ENCODE data around the gene CADM1. TPM values are rescaled to one million over a fixed set of nuclear protein-coding genes. Genes with fewer than 3 reads are reported as not detected.

CADM1 gene
- total and polyA plus RNA-seq, 2 experiments from 2014 or later: 16.5 to 18.0 TPM

DNA sequence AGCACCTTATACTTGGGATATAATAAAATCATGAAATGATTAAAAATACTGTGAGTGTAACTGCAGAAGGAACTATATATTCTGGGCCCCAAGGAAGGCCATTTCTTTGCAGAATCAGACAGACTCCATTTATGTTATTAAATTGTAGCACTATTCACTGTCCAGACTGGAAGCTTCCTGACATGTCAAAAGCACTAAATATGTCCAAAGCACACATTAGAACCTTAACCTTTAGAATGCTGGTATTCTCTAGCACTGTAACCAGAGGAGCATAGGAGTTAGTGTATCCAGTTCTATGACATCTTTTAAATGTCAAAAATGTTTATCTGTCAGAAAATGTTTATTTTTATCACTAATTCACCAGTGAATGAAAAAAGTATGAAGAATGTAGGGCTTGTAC is 246.9 kb downstream of the CADM1 start (continued):
- TF ChIP-seq, protein P1, sequence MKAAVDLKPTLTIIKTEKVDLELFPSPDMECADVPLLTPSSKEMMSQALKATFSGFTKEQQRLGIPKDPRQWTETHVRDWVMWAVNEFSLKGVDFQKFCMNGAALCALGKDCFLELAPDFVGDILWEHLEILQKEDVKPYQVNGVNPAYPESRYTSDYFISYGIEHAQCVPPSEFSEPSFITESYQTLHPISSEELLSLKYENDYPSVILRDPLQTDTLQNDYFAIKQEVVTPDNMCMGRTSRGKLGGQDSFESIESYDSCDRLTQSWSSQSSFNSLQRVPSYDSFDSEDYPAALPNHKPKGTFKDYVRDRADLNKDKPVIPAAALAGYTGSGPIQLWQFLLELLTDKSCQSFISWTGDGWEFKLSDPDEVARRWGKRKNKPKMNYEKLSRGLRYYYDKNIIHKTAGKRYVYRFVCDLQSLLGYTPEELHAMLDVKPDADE (IDR thresholded peaks at IDR 0.05): no peak
- TF ChIP-seq, protein P2, sequence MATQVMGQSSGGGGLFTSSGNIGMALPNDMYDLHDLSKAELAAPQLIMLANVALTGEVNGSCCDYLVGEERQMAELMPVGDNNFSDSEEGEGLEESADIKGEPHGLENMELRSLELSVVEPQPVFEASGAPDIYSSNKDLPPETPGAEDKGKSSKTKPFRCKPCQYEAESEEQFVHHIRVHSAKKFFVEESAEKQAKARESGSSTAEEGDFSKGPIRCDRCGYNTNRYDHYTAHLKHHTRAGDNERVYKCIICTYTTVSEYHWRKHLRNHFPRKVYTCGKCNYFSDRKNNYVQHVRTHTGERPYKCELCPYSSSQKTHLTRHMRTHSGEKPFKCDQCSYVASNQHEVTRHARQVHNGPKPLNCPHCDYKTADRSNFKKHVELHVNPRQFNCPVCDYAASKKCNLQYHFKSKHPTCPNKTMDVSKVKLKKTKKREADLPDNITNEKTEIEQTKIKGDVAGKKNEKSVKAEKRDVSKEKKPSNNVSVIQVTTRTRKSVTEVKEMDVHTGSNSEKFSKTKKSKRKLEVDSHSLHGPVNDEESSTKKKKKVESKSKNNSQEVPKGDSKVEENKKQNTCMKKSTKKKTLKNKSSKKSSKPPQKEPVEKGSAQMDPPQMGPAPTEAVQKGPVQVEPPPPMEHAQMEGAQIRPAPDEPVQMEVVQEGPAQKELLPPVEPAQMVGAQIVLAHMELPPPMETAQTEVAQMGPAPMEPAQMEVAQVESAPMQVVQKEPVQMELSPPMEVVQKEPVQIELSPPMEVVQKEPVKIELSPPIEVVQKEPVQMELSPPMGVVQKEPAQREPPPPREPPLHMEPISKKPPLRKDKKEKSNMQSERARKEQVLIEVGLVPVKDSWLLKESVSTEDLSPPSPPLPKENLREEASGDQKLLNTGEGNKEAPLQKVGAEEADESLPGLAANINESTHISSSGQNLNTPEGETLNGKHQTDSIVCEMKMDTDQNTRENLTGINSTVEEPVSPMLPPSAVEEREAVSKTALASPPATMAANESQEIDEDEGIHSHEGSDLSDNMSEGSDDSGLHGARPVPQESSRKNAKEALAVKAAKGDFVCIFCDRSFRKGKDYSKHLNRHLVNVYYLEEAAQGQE (IDR thresholded peaks at IDR 0.05; ENCODE audit: unreplicated experiment): no peak
- TF ChIP-seq ZNF114 (CRISPR knock-in tag; IDR thresholded peaks at IDR 0.05): no peak
- no peak for TF ChIP-seq EZH2 (IDR thresholded peaks at IDR 0.05; ENCODE audit: low read depth, unreplicated experiment)
- no peak for TF ChIP-seq POLR2AphosphoS5 (IDR thresholded peaks at IDR 0.05; ENCODE audit: low read depth)
- no peak for TF ChIP-seq NANOG (IDR thresholded peaks at IDR 0.05; ENCODE audit: borderline replicate concordance)

GRCh38 chr11:115256397-115257197 is 247.6 kb downstream of the CADM1 start:
- H3K4me3 Mint-ChIP-seq: no peak overlapping the region
- no peaks in the 10 kb centered on the region for H3K36me3 Mint-ChIP-seq (ENCODE audit: low read depth)
- peaks cover 19% of the 10 kb centered on the region for H3K4me1 ChIP-seq (ENCODE audit: insufficient read depth)
- peak overlapping the region; percentile 78; the same call in 1 of the 2 replicates for H3K27ac Mint-ChIP-seq
- H3F3A ChIP-seq (replicated peaks; ENCODE audit: low read depth): no peaks in the 10 kb centered on the region
- no peak overlapping the region for H2AFZ ChIP-seq
- H3K9me3 Mint-ChIP-seq: no peaks in the 10 kb centered on the region
- DNase-seq (ENCODE audit: low spot score) (peak; percentile 39), ATAC-seq (peak; percentile 81)
- H3K79me2 ChIP-seq (replicated peaks; ENCODE audit: insufficient read depth): no peaks in the 10 kb centered on the region
- H4K20me1 ChIP-seq (replicated peaks; ENCODE audit: insufficient read depth): no peaks in the 10 kb centered on the region
- no peaks in the 10 kb centered on the region for H3K27me3 Mint-ChIP-seq (ENCODE audit: insufficient read depth, low read depth, poor library complexity)
- H3K4me1 Mint-ChIP-seq: peaks cover 51% of the 10 kb centered on the region
- no peak overlapping the region; the same call in 1 of the 2 replicates for H3K27ac ChIP-seq (ENCODE audit: low read depth)
- H3K9me2 ChIP-seq (ENCODE audit: insufficient read depth): no peaks in the 10 kb centered on the region
- H3K36me3 ChIP-seq (ENCODE audit: insufficient read depth): no peaks in the 10 kb centered on the region
- no peak overlapping the region for H3K4me3 ChIP-seq
- H3K4me2 ChIP-seq: 0 out of 2 replicates have a peak overlapping the region, but pooled peaks have one; percentile 21
- no peaks in the 10 kb centered on the region for H3K27me3 ChIP-seq (ENCODE audit: insufficient read depth)
- TF ChIP-seq ZNF114 (CRISPR knock-in tag; IDR thresholded peaks at IDR 0.05) (no peak), EZH2phosphoT487 (IDR thresholded peaks at IDR 0.05; ENCODE audit: unreplicated experiment) (no peak), EZH2 (IDR thresholded peaks at IDR 0.05; ENCODE audit: low read depth, unreplicated experiment) (no peak), JUNB (IDR thresholded peaks at IDR 0.05; ENCODE audit: unreplicated experiment) (no peak), NANOG (IDR thresholded peaks at IDR 0.05; ENCODE audit: borderline replicate concordance) (no peak), STAT1 (IDR thresholded peaks at IDR 0.05; ENCODE audit: unreplicated experiment) (no peak), POLR2AphosphoS5 (IDR thresholded peaks at IDR 0.05; ENCODE audit: low read depth) (no peak)
- TF ChIP-seq, protein P2 (IDR thresholded peaks at IDR 0.05; ENCODE audit: unreplicated experiment): no peak
- TF ChIP-seq, protein P1 (IDR thresholded peaks at IDR 0.05): no peak
- TF ChIP-seq, protein P3, sequence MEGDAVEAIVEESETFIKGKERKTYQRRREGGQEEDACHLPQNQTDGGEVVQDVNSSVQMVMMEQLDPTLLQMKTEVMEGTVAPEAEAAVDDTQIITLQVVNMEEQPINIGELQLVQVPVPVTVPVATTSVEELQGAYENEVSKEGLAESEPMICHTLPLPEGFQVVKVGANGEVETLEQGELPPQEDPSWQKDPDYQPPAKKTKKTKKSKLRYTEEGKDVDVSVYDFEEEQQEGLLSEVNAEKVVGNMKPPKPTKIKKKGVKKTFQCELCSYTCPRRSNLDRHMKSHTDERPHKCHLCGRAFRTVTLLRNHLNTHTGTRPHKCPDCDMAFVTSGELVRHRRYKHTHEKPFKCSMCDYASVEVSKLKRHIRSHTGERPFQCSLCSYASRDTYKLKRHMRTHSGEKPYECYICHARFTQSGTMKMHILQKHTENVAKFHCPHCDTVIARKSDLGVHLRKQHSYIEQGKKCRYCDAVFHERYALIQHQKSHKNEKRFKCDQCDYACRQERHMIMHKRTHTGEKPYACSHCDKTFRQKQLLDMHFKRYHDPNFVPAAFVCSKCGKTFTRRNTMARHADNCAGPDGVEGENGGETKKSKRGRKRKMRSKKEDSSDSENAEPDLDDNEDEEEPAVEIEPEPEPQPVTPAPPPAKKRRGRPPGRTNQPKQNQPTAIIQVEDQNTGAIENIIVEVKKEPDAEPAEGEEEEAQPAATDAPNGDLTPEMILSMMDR (conservative IDR thresholded peaks at IDR 0.05; ENCODE audit: low read depth in 2 of 2): no peak
